ENCODE data around the gene DIAPH2. TPM values are rescaled to one million over a fixed set of nuclear protein-coding genes. Genes with fewer than 3 reads are reported as not detected.

Gene DIAPH2
- total RNA-seq, 1 experiment from 2014 or later, result 10.4 TPM

DNA sequence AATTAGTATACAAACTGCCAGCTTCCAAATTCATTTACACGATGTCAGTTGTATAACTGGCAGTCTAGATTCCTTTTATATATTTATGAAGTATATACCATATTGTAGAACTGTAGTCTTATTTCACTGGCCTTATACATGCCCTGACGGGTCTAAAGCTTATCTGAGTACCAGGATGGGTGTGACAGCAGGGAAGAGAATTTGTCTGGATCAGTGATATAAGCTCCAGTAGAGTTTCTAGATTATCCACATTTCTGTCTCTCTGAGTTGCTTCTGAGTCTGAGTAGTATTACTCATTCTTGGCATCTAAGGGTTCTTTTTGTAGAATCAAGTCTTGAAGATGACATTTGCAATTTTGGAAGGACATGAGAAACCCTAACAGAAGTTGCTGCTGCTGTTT lies 300.4 kb downstream of the DIAPH2 start:
- no peak for DNase-seq (ENCODE audit: low spot score)
- Histone ChIP-seq H3K9me3 (ENCODE audit: low read depth, low read length, poor library complexity, severe bottlenecking) (no peaks in the 10 kb centered on the region), H3K27ac (ENCODE audit: low read depth, low read length, poor library complexity, severe bottlenecking) (no peak overlapping the region), H3K36me3 (ENCODE audit: insufficient read depth, low read length, poor library complexity, severe bottlenecking) (no peaks in the 10 kb centered on the region), H3K4me3 (ENCODE audit: low read depth, low read length, poor library complexity, severe bottlenecking) (no peak overlapping the region), H3K4me1 (ENCODE audit: insufficient read depth, low read length, poor library complexity, severe bottlenecking) (no peaks in the 10 kb centered on the region), H3K27me3 (replicated peaks; ENCODE audit: insufficient read depth, low read depth, low read length, poor library complexity) (no peaks in the 10 kb centered on the region)
- no peak for TF ChIP-seq EZH2 (IDR thresholded peaks at IDR 0.05; ENCODE audit: borderline replicate concordance, low read depth, low read length, poor library complexity, severe bottlenecking)
- TF ChIP-seq, protein P1, sequence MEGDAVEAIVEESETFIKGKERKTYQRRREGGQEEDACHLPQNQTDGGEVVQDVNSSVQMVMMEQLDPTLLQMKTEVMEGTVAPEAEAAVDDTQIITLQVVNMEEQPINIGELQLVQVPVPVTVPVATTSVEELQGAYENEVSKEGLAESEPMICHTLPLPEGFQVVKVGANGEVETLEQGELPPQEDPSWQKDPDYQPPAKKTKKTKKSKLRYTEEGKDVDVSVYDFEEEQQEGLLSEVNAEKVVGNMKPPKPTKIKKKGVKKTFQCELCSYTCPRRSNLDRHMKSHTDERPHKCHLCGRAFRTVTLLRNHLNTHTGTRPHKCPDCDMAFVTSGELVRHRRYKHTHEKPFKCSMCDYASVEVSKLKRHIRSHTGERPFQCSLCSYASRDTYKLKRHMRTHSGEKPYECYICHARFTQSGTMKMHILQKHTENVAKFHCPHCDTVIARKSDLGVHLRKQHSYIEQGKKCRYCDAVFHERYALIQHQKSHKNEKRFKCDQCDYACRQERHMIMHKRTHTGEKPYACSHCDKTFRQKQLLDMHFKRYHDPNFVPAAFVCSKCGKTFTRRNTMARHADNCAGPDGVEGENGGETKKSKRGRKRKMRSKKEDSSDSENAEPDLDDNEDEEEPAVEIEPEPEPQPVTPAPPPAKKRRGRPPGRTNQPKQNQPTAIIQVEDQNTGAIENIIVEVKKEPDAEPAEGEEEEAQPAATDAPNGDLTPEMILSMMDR (conservative IDR thresholded peaks at IDR 0.05; ENCODE audit: low read depth, low read length), result no peak
- intact Hi-C loops (cut with micrococcal nuclease; ENCODE audit: unreplicated experiment), result no loop called here
- no TSS peak for BruUV-seq (replicated peaks)
- ChIA-PET POLR2A (ENCODE audit: low non-redundant PET) (no interaction called here), CTCF (no interaction called here)

DNA sequence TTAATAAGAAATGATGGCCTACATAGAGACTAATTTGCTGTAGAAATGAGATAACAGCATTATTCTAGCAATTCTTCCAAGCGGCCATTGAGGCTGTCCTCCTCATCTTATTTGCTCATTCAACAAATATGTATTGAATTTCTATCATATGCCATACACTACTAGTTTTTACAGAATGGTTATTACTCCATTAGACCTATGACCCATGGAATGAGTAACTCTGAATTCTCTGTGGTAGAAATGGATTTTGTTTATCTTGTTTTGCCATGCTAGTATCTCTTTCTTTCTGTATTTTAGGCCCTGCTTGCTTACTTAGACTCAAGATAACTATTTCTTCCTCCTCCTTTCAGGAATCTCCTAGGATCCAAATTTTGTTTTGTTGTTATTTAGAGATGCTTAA lies 302.6 kb downstream of the DIAPH2 start:
- Histone ChIP-seq H3K27me3 (replicated peaks; ENCODE audit: insufficient read depth, low read depth, low read length, poor library complexity) (no peaks in the 10 kb centered on the region), H3K27ac (ENCODE audit: low read depth, low read length, poor library complexity, severe bottlenecking) (no peak overlapping the region), H3K36me3 (ENCODE audit: insufficient read depth, low read length, poor library complexity, severe bottlenecking) (no peaks in the 10 kb centered on the region), H3K9me3 (ENCODE audit: low read depth, low read length, poor library complexity, severe bottlenecking) (no peaks in the 10 kb centered on the region), H3K4me1 (ENCODE audit: insufficient read depth, low read length, poor library complexity, severe bottlenecking) (no peaks in the 10 kb centered on the region), H3K4me3 (ENCODE audit: low read depth, low read length, poor library complexity, severe bottlenecking) (no peak overlapping the region)
- TF ChIP-seq EZH2 (IDR thresholded peaks at IDR 0.05; ENCODE audit: borderline replicate concordance, low read depth, low read length, poor library complexity, severe bottlenecking), result no peak
- TF ChIP-seq, protein P1 (conservative IDR thresholded peaks at IDR 0.05; ENCODE audit: low read depth, low read length), result no peak
- no peak for DNase-seq (ENCODE audit: low spot score)
- ChIA-PET POLR2A (ENCODE audit: low non-redundant PET) (no interaction called here), CTCF (no interaction called here)
- intact Hi-C loops (cut with micrococcal nuclease; ENCODE audit: unreplicated experiment), result no loop called here
- BruUV-seq (replicated peaks), result no TSS peak

DNA sequence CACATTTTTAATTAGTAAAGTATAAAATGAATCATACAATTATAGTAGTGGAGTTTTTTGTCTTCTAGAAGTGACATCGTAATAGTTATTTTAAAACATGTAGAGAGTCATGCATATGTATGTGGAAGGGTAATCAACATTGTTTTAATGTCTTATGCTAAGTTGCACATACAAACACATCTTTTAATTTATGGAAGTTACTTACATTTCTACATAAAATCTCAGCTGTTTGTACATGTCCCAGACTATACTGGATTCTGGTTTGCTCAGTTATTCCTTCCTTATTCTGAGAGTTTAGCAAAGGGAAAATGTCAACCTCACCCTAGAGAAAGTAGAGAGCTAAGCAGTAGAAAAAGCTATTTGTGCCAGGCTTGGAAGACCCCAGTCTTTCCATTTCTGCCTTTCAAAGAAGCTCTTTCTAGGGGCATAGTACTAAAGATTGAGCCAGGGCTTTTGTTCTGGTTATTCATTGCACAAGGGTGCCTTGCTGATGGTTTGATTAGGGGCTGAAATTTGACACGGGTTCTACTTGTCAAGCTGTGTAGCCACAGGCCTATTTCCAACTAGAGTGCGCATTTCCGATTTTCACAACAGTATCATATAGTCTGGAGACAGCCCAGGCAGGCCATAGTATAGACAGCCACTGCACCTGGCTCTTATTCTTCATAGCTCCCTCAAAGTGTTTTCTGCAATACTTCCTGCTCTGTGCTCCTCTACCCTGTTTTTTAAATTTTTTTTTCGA lies 305.4 kb downstream of the DIAPH2 start:
- no peak overlapping the region for H3K4me3 ChIP-seq (ENCODE audit: low read depth, low read length, poor library complexity, severe bottlenecking)
- no peaks in the 10 kb centered on the region for H3K36me3 ChIP-seq (ENCODE audit: insufficient read depth, low read length, poor library complexity, severe bottlenecking)
- intact Hi-C loops (cut with micrococcal nuclease; ENCODE audit: unreplicated experiment), result no loop called here
- TF ChIP-seq, protein P1 (conservative IDR thresholded peaks at IDR 0.05; ENCODE audit: low read depth, low read length), result no peak
- TF ChIP-seq EZH2 (IDR thresholded peaks at IDR 0.05; ENCODE audit: borderline replicate concordance, low read depth, low read length, poor library complexity, severe bottlenecking), result no peak
- no TSS peak for BruUV-seq (replicated peaks)
- DNase-seq (ENCODE audit: low spot score), result peak; percentile 14
- H3K27me3 ChIP-seq (replicated peaks; ENCODE audit: insufficient read depth, low read depth, low read length, poor library complexity), result no peaks in the 10 kb centered on the region
- H3K9me3 ChIP-seq (ENCODE audit: low read depth, low read length, poor library complexity, severe bottlenecking), result no peaks in the 10 kb centered on the region
- H3K4me1 ChIP-seq (ENCODE audit: insufficient read depth, low read length, poor library complexity, severe bottlenecking), result no peaks in the 10 kb centered on the region
- H3K27ac ChIP-seq (ENCODE audit: low read depth, low read length, poor library complexity, severe bottlenecking), result no peak overlapping the region
- ChIA-PET POLR2A (ENCODE audit: low non-redundant PET) (no interaction called here), CTCF (no interaction called here)
